Sciatic nerve (tissue), 2 donors: Measurements from ENCODE around the gene EEFSEC. TPM values are rescaled to one million over a fixed set of nuclear protein-coding genes. Genes with fewer than 3 reads are reported as not detected.

ENCODE experiments used
- ATAC-seq: fragments of 200-7000 bp; cut with Tn5 transposase; one replicate; pipeline ENCODE4 v1.9.1; 2020; ENCODE audit warnings: mild to moderate bottlenecking, moderate library complexity
- DNase-seq: peaks from one replicate; pipeline ENCODE4 v3.0.0-alpha.2; 2020; ENCODE audit warnings: low spot score
- intact Hi-C: fragments of 100-400 bp; cut with DNase I; formaldehyde crosslinking; loops from one replicate; pipeline ENCODE4 v1.14.2; 2022
- total RNA-seq: library from RNA; stranded (reverse); fragmentation: NEBNext Ultra II Directional; extraction: Animal tissue kit (Norgen Biotek cat#: 25700); gene quantifications from one replicate; pipeline ENCODE4 v1.2.1, GENCODE V29; 2021
- donor health status: DM: no; HTN: no; CAD: no.
- donor health status: DM: no; HTN: no; CAD: no.

The EEFSEC gene
- total RNA-seq, 1 donor from 2014 or later: 14.8 TPM

DNA sequence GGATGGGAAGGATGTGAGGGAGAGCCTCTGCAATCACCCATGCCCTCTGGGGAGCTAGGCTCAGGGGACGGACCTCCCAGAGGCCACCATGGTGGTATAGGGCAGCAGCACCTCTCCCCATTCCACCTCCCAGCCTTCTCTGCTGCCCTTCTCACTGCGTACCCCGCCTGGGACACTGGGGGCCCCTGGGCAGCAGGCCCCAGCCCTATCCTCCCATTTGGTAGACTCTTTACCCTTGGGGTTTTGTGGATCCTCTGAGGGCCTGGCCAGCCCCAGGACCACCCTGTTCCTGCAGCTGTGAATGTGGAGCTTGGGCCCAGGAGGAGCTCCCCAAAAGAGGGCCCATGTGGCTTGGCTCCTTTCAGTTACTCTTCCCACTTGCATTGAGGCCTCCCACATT, 181.5 kb downstream of the EEFSEC start:
- intact Hi-C loops: no loop called here
- no peak for ATAC-seq
- DNase-seq: no peak

DNA sequence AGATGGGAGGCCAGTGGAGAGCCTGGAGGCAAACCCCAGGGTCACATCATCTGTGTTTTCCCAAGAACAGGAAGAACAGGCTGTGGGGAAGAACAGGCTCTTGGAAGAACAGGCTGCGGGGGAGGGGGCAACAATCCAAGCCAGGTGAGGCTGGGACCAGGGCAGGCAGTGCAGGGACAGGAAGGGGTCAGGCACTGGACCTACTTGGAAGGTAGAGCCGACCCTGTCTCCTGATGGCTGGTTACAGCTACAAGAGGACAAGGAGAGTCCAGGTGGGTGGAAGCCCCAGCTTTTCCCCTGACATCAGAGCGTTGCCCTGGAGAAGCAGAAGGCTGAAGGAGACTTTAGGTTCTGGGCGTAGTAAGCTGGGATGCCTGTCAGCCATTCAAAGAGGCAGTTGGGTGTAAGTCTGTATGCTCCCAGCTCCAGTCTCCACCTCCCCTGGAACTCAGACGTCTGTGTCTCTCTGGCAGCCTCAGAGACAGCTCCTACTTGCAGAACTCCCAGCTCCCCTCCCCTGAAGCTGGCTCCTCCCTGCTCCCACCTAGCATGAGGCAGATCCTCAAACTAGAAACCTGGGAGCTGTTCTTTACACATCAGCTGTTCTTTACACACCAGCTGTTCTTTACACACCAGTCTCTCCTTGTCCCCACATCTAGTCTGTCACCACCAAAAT, 182.5 kb downstream of the EEFSEC start:
- intact Hi-C loops: no loop called here
- DNase-seq (no peak), ATAC-seq (no peak)

DNA sequence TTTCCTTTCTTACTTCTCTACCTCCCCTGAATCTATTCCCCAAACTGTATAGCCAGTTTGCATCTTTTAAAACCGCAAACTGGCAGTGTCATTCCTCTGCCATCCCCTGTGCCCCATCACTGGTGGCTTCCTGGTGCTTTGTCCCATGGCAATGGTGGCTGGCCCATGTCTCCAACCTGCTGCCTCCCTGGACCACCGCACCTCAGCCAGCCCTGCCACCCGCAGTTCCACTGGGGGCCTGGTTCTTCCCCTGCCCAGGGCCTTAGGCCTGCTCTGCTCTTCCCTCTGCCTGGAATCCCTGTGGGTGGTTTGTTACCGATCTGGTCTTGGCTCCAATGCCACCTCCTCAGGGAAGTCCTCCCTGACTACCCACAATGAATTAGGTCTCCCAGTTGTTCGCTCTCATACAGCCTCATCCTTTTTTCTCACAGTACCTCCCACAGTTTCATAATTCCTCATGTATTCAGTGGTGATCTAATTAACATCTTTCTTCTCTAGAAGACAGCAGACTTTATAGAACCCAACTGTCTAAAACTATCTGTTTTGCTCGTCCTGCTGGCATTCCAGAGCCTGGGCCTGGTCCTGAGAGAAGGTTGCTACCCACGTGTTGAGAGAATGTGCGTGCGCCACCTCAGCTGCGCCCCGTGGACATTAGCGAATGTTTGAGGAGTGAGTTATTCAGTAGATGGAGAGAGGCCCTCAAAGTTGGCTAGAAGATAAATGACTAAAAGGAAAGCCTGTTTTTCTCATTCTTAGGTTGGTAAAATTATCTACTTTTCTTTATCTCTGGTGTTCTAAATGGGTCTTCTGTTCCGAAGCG, 183.3 kb downstream of the EEFSEC start:
- no peak for ATAC-seq
- no peak for DNase-seq
- intact Hi-C loops: no loop called here

DNA sequence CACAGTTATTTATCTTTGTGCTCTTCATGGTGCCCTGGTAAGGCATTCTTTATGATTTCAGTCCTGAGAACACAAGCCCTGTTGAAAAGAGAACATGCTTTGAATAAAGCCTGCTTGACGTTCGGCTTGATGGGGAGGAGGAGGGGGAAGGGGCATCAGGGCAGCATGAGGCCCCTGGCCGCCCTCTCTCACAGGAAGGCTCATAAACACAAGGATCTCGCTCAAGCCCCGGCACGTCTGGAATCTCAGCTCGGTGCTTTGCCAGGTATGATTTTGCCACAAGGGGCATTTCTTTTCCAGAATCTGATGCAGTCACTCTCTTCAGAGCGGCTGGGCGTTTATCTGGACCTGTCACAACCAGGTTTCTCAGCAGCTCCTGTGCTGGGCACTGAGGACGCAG, 184.0 kb downstream of the EEFSEC start:
- DNase-seq: no peak
- no peak for ATAC-seq
- intact Hi-C loops: no loop called here

DNA sequence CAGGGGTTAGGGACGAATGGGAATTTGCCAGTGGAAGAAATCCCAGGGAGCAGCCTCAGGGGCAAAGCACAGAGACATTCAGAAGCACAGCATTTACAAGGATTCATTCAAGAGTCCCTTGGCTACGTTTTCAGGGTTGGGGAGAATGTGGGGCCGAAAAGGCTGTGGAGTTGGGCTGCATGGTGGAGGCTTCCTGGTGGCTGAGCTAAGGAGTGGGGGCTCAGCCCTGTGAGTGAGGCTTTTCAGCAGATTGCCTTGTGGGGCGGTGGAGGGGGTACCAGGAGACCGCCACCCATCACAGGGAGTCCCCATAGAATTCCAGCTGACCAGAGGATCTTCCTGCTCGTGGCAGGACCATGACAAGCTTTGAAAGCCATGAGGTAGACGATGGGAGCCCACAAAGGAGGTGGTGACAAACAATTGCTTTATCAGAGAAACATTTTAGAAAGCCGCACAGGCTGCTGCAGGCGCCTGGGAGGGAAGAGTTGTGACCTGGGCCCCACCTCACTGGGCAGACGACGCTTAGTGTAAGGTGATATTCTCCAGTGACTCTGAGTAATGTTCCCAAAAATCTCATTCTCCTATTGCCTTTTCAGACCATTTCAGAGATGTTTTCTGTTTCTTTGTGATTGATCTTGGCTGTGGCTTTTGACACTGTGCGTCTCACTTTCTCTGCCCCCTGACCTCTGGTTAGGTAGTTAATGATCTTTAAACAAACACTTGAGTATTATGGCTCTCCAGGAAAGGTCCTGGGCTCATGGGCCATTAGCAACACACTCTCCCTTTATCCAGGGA, 185.5 kb downstream of the EEFSEC start:
- ATAC-seq (no peak), DNase-seq (no peak)
- intact Hi-C loops: no loop called here

DNA sequence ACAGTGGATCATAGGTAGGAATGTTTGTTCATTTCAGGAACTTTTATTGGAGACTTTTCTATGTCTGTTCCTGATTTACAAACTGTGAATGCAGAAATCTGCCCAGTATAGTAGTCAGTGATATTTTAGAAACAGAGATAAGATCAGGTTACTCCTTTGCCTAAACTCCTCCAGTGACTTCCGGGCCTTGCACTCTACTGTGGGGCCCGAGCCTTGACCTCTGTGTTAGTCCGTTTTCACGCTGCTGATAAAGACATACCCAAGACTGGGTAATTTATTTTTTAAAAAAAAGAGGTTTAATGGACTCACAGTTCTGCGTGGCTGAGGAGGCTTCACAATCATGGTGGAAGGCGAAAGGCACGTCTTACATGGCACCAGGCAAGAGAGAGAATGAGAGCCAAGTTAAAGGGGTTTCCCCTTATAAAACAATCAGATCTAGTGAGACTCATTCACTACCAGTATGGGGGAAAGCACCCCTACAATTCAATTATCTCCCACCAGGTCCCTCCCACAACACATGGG, 186.3 kb downstream of the EEFSEC start:
- intact Hi-C loops: no loop called here
- ATAC-seq: no peak
- DNase-seq: no peak

DNA sequence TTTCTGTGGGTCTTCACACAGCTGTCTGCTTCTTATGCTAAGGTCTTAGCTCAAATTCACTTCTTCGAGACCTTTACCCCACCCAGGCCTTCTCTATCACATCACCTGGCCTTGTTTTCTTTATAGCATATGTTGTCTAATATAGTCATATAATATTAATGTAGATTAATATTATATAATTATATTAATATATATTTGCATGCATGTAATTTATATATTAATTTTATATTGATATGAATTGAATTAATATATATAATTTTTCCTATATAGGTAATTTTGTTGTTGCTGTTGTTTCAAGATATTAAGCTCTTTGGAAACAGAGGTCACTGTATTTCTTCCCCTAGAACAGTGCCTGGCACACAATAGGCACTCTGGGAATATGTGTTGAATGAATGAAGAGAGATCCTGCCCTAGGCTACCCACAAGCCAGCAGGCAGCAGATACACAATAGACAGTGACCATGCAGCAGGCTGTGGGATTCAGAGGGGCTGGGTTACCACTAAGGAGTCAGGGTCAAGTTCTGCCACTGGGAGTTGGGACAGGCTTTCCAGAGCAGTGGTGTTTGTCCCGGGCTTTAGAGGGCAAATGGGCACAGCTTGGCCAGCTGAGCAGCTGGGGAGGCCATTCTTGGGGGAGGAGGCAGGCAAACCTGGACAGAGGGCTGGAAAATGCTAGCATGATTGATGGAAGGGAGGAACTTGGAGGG, 187.1 kb downstream of the EEFSEC start:
- no peak for ATAC-seq
- intact Hi-C loops: no loop called here
- no peak for DNase-seq

DNA sequence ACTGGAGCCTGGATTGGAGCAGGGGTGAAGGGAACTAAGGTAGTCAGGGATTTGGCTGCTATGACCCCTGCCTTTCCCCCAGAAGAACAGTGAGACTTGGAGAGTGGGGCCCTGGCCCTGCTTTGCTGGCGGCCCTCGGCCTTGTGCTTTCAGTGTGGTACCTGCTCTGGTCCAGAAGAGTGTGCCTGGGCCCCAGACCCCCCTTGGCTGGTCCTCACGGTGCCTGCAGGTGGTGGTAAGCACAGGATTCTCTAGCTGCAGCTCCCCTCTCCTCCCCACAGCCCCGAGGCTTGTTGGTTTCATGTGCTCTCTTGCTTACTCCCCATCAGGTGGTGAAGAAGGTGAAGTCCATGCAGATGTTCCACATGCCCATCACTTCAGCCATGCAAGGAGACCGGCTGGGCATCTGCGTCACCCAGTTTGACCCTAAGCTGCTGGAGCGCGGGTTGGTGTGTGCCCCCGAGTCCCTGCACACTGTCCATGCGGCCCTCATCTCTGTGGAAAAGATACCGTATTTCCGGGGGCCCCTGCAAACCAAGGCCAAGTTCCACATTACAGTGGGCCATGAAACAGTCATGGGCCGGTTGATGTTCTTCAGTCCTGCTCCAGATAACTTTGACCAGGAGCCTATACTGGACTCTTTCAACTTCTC, 187.7 kb downstream of the EEFSEC start:
- no peak for DNase-seq
- intact Hi-C loops: no loop called here
- no peak for ATAC-seq

DNA sequence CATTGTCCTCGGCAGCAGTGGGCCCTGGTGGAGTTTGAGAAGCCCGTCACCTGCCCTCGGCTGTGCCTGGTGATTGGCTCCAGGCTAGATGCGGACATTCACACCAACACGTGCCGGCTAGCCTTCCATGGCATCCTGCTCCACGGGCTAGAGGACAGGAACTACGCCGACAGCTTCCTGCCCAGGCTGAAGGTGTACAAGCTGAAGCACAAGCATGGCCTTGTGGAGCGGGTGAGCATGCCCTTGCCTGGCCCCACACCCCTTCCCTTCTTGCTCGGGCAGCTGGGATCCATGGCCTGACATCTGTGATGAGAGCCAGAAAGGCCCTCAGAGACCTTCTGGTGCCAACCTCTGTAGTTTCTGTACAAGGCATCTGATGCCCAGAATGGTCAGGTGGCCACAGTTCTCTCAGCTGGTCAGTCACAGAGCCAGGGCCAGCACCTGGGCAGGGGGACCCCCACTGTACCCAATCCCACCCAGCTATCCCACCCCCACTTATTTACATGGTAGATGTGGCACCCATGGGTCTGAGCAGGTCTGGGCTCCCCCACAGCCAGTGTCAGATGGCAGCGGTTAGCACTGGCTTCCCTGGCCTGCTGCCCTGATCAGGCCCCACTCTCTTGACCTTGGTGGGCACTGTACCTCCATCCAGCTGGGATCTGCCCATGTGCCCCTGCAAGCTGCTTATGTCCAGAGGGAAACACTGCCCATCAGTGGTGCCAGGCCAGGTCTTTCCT, 188.5 kb downstream of the EEFSEC start:
- DNase-seq (no peak), ATAC-seq (no peak)
- intact Hi-C loops: no loop called here

DNA sequence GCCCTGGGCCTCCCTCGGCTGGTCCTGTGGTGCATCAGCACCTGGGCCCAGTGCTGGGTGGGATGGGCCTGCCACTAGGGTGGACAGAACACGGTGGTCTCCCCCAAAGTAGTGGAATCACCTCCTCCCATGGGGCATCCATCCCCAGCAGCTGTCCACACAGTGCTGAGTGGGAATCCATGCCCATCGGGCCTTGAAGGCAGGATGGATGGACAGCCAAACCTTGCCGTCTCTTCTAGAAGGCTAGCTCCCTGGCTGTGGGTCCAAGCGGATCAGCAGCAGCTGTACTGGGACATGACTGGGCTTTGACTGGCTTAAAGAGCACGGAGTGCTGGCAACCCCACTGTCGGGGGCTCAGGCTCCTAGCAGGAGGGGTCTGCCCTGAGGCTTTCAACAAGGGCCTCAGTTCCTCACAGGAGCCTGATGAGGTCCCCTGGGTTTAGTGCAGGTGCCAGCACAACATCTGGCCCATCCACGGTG, 189.5 kb downstream of the EEFSEC start:
- ATAC-seq (peak; percentile 10), DNase-seq (no peak)
- intact Hi-C loops: no loop called here

DNA sequence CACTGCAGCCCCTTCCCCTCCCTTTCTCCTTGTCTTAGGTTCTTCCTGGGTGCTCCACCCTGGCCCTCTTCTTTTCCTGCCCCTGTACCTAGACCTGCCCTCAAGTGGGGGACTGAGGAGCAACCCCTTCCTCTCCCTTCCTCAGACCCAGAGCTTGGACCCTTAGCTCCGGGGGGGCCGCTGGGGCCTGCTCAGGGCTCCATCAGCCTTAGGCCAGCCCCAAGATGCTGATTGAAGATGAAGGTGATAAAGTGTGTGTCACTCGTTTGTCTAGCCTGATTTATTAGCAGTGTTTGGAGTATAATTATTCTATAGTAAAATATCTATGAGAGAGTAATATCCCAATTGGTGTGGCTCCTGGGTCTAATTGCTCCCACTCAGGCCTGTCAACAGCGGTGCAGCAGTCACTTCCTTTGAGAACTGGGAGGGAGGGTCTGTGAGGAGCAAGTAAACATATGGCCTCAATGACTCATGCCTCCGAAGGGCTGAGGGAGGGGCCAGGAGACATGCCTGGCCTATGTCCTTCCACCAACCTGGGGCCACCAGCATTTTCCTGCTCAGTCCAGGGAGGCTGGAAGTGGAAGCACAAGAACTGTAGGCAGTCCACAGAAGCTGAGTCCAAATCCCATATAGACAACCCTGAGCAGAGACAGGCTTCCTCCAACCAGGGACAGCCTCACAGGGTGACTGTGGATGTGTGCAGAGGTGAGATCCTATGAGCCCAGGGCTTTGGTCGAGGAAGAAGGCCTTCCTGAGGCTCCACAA, 190.2 kb downstream of the EEFSEC start:
- DNase-seq (no peak), ATAC-seq (no peak)
- intact Hi-C loops: no loop called here

DNA sequence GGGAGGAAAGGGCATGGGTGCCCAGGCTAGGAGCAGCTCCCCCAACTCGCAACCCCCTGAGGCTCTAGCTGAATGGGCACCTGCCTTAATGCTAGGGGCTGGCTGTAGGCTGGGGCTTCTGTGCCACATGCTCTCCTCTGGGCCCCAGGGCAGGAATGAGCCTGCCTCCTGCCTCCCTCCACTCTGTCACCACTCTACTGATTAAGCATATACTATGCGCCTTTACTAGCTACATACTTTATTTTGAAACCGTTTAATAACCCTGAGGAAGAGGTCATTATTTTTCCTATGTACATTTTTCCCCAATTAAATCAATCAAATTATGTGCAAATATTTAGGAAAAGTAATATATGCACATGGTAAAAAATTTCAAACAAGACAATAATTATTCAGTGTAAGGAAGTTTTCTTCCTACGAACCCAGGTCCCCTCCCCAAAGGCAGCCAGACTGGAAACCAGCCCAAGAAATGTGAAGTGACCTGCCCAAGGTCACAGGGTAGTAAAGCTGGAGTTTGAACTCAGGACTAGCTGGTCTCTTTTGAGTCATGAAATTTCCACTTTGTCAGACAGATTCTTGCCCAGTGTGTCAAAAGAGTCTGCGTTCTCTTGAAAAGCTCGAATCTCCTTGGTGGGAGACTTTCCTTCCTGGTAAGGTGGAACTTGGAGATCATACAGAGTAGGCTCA, 190.9 kb downstream of the EEFSEC start:
- no peak for ATAC-seq
- no peak for DNase-seq
- intact Hi-C loops: no loop called here

DNA sequence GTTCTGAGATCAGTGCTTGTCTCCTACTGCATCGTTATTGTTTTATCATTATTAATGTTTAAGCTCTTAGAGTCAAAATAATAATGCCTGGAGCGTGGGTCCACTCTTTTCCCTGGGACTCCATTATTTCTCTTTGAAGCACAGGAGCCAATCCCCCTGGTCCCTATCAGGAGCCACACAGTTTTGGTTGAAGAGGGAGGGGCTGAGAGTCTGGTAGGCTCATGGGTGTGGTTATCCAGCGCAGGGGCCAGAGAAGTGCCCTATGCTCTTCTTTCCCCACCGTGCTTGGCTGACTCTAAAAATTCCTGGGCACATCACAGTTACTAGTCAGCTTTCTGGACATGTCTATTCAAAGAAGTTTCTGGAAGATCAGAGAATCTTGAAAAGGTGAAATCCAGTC, 191.9 kb downstream of the EEFSEC start:
- intact Hi-C loops: no loop called here
- no peak for DNase-seq

DNA sequence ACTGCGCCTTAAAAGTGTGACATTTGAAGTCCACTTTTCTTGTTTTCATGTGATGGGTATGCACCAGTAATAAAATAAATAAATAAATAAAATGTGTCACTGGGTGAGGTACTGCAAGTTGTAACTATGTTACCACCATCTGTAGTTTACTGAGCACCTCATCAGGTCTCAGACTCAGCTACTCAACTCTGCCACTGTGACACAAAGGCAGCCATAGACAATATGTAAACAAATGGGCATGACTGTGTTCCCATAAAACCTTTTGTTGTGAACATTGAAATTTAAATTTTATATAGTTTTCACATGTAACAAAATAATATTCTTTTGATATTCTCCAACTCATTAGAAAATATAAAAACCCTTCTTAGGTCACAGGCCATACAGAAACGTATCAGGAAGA, 193.3 kb downstream of the EEFSEC start:
- intact Hi-C loops: no loop called here

More for the DNA sequence above, 191.9 kb downstream of the EEFSEC start:
- no peak for ATAC-seq

DNA sequence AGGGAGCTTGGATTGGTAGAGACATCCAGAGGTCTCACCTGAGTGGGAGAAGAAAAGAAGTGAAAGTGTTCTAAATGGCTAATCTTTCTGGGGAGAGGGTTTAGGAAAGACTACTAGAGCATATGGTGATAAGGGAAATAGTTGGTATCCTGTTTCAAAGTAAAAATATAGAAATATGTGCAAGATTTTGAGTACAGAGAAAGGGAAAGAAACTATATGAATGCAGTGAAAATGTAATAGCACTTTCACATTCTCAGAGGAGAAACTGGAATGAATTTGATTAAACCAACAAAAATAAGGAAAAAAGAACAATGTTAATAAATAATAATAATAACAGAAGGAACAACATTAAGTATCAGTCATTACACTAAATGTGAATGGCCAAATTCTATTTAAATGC, 194.0 kb downstream of the EEFSEC start:
- intact Hi-C loops: no loop called here
- ATAC-seq (no peak), DNase-seq (no peak)

More for the DNA sequence above, 193.3 kb downstream of the EEFSEC start:
- ATAC-seq (no peak), DNase-seq (no peak)

DNA sequence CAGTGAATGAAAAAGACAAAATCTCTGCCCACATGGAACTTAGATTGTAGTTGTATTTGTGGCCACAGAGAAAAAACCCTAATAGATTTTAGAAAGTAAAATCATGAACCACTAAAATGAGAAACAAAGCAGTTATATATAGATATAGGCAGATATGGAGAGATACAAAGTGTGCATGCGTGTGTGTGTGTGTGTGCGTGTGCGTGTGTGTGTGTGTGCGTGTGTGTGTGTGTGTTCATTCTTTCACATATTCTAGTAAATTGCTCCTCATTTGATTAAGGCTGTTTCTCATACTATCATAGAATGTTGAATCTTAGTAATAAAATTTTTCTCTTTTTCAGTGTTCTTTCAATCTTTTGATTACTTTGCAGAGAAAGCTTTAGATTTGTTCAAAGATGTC, 194.8 kb downstream of the EEFSEC start:
- intact Hi-C loops: no loop called here
- DNase-seq: no peak
- no peak for ATAC-seq
